GM23338 (cell line): ENCODE measurements around the gene KRTAP10-5. TPM values are rescaled to one million over a fixed set of nuclear protein-coding genes. Genes with fewer than 3 reads are reported as not detected.

ENCODE experiments used
- ATAC-seq: fragments of 200-7000 bp; cut with Tn5 transposase; 3 replicates; pipeline ENCODE4 v1.9.1; 2020
- DNase-seq: peaks from one replicate; pipeline ENCODE4 v3.0.0-alpha.2; 2015; ENCODE audit warnings: low spot score
- H2AFZ ChIP-seq: fragments of 200-600 bp; sonication (generic); 2 replicates; pipeline ENCODE4 v1.8.0; 2016; ENCODE audit warnings: antibody characterized with exemption, mild to moderate bottlenecking, moderate library complexity
- H3F3A ChIP-seq: fragments of 200-600 bp; sonication (generic); replicated peaks from 2 replicates; pipeline ENCODE4 v1.8.0; 2017; ENCODE audit warnings: antibody characterized with exemption, mixed run types, low read depth
- H3K27ac ChIP-seq: fragments of 200-600 bp; sonication (generic); 2 replicates; pipeline ENCODE4 v1.6.1; 2016; ENCODE audit warnings: low read depth
- H3K27me3 ChIP-seq: fragments of 200-600 bp; sonication (generic); 2 replicates; pipeline ENCODE4 v1.8.0; 2016; ENCODE audit warnings: mild to moderate bottlenecking, mixed run types, moderate library complexity; ENCODE audit not compliant: insufficient read depth
- H3K36me3 ChIP-seq: fragments of 200-600 bp; sonication (generic); 2 replicates; pipeline ENCODE4 v1.8.0; 2016; ENCODE audit warnings: mild to moderate bottlenecking; ENCODE audit not compliant: insufficient read depth
- H3K4me1 ChIP-seq: fragments of 200-600 bp; sonication (generic); 2 replicates; pipeline ENCODE4 v1.8.0; 2016; ENCODE audit warnings: mild to moderate bottlenecking, moderate library complexity; ENCODE audit not compliant: insufficient read depth
- H3K4me2 ChIP-seq: fragments of 200-600 bp; sonication (generic); 2 replicates; pipeline ENCODE4 v1.7.1; 2017; ENCODE audit warnings: mixed run types
- H3K4me3 ChIP-seq: fragments of 200-600 bp; sonication (generic); 2 replicates; pipeline ENCODE4 v1.6.1; 2016; ENCODE audit warnings: mixed run types
- H3K79me2 ChIP-seq: fragments of 200-600 bp; sonication (generic); replicated peaks from 2 replicates; pipeline ENCODE4 v1.8.0; 2017; ENCODE audit warnings: mild to moderate bottlenecking; ENCODE audit not compliant: insufficient read depth
- H3K9me2 ChIP-seq: fragments of 200-600 bp; sonication (generic); 2 replicates; pipeline ENCODE4 v1.8.0; 2017; ENCODE audit not compliant: insufficient read depth
- H4K20me1 ChIP-seq: fragments of 200-600 bp; sonication (generic); replicated peaks from 2 replicates; pipeline ENCODE4 v1.8.0; 2017; ENCODE audit warnings: mild to moderate bottlenecking; ENCODE audit not compliant: insufficient read depth
- H3K27ac Mint-ChIP-seq: 2 replicates; pipeline ENCODE4 v1.8.0; 2020; ENCODE audit warnings: inconsistent platforms, mild to moderate bottlenecking, moderate library complexity, mixed read lengths
- H3K27me3 Mint-ChIP-seq: 3 replicates; pipeline ENCODE4 v1.8.0; 2022; ENCODE audit warnings: low read depth, mild to moderate bottlenecking, moderate library complexity, mixed read lengths, inconsistent platforms; ENCODE audit not compliant: insufficient read depth, poor library complexity
- H3K36me3 Mint-ChIP-seq: 3 replicates; pipeline ENCODE4 v1.8.0; 2021; ENCODE audit warnings: low read depth, mild to moderate bottlenecking, inconsistent platforms, moderate library complexity, mixed read lengths
- H3K4me1 Mint-ChIP-seq: 3 replicates; pipeline ENCODE4 v1.8.0; 2020; ENCODE audit warnings: mild to moderate bottlenecking, inconsistent platforms, mixed read lengths
- H3K4me3 Mint-ChIP-seq: 3 replicates; pipeline ENCODE4 v1.8.0; 2021; ENCODE audit warnings: moderate library complexity, mild to moderate bottlenecking, inconsistent platforms, mixed read lengths
- H3K9me3 Mint-ChIP-seq: 3 replicates; pipeline ENCODE4 v1.8.0; 2020; ENCODE audit warnings: moderate library complexity, mild to moderate bottlenecking, inconsistent platforms, mixed read lengths
- CREB1 ChIP-seq: fragments of 250-450 bp; sonication (Bioruptor Pico); IDR thresholded peaks from 2 replicates; pipeline ENCODE4 v1.5.0; 2020; ENCODE audit warnings: low read depth, mild to moderate bottlenecking, moderate library complexity
- CTCF ChIP-seq, 2 experiments: fragments of 200-600 bp in 1 of 2; sonication (generic) in 1 of 2; conservative IDR thresholded peaks; 2 replicates each; pipeline versions ENCODE4 v1.5.1 to v1.6.1; 2016 to 2017; ENCODE audit warnings: antibody characterized with exemption in 2 of 2, low read depth in 2 of 2, mild to moderate bottlenecking in 2 of 2, moderate library complexity in 1 of 2
- ETS1 ChIP-seq: IDR thresholded peaks from 2 replicates; pipeline ENCODE4 v1.6.1; 2016; ENCODE audit warnings: antibody characterized with exemption
- EZH2 ChIP-seq: fragments of 200-600 bp; sonication (generic); IDR thresholded peaks from one replicate; pipeline ENCODE4 v1.8.0; 2017; ENCODE audit warnings: antibody characterized with exemption, mild to moderate bottlenecking, low read depth; ENCODE audit not compliant: unreplicated experiment
- EZH2phosphoT487 ChIP-seq: fragments of 200-600 bp; sonication (generic); IDR thresholded peaks from one replicate; pipeline ENCODE4 v1.8.1; 2018; ENCODE audit warnings: antibody characterized with exemption; ENCODE audit not compliant: unreplicated experiment
- JUNB ChIP-seq: IDR thresholded peaks from one replicate; pipeline ENCODE4 v1.6.1; 2016; ENCODE audit warnings: antibody characterized with exemption; ENCODE audit not compliant: unreplicated experiment
- NANOG ChIP-seq: IDR thresholded peaks from 2 replicates; pipeline ENCODE4 v1.6.1; 2016; ENCODE audit warnings: antibody characterized with exemption, borderline replicate concordance
- POLR2AphosphoS5 ChIP-seq: IDR thresholded peaks from 2 replicates; pipeline ENCODE4 v1.6.1; 2016; ENCODE audit warnings: antibody characterized with exemption, low read depth
- STAT1 ChIP-seq: IDR thresholded peaks from one replicate; pipeline ENCODE4 v1.6.1; 2016; ENCODE audit warnings: antibody characterized with exemption; ENCODE audit not compliant: unreplicated experiment
- ZNF114 ChIP-seq: fragments of 250-450 bp; sonication (Bioruptor Pico); IDR thresholded peaks from 2 replicates; pipeline ENCODE4 v1.5.0; 2020; ENCODE audit warnings: mild to moderate bottlenecking, moderate library complexity
- ZNF331 ChIP-seq: fragments of 250-450 bp; sonication (Bioruptor Pico); IDR thresholded peaks from 2 replicates; pipeline ENCODE4 v1.5.0; 2020; ENCODE audit warnings: low read depth, mild to moderate bottlenecking, moderate library complexity
- polyA plus RNA-seq: library from polyadenylated mRNA; unstranded; fragments of >200 nt; fragmentation: Nextera tagmentation; extraction: Ambion mirVana; gene quantifications from 2 replicates; pipeline ENCODE4 v1.2.1, GENCODE V29; 2016
- total RNA-seq: library from RNA; depleted of rRNA; stranded (reverse); fragments of >200 nt; shearing (Covaris generic); gene quantifications from 2 replicates; pipeline ENCODE4 v1.2.3, GENCODE V29; 2014
- TF ChIP-seq, protein P1 (sequence below): IDR thresholded peaks from one replicate; pipeline ENCODE4 v1.6.1; 2018; ENCODE audit warnings: antibody characterized with exemption; ENCODE audit not compliant: unreplicated experiment
- TF ChIP-seq, protein P2 (sequence below): fragments of 250-450 bp; sonication (Bioruptor Pico); IDR thresholded peaks from 2 replicates; pipeline ENCODE4 v1.5.0; 2020; ENCODE audit warnings: mild to moderate bottlenecking, moderate library complexity

The KRTAP10-5 gene
- total and polyA plus RNA-seq, 2 experiments from 2014 or later: not detected

- Histone ChIP-seq H2AFZ (no peak overlapping the region), H3K4me3 (no peak overlapping the region), H3K4me1 (no peaks in the 10 kb centered on the region), H3K27ac (no peak overlapping the region), H4K20me1 (no peaks in the 10 kb centered on the region), H3K79me2 (no peaks in the 10 kb centered on the region), H3K36me3 (no peaks in the 10 kb centered on the region), H3K4me2 (no peak overlapping the region), H3K9me2 (0 out of 2 replicates have a peak, but pooled peaks cover 2% of the 10 kb centered on the region), H3K27me3 (no peaks in the 10 kb centered on the region), H3F3A (no peaks in the 10 kb centered on the region)
- Mint-ChIP-seq H3K27ac (no peak overlapping the region), H3K9me3 (peaks cover 2% of the 10 kb centered on the region; the same call in 1 of the 3 replicates), H3K4me3 (no peak overlapping the region), H3K36me3 (no peaks in the 10 kb centered on the region), H3K4me1 (peaks cover 3% of the 10 kb centered on the region; the same call in 2 of the 3 replicates), H3K27me3 (peaks cover 6% of the 10 kb centered on the region)
- no peak for TF ChIP-seq ETS1
- TF ChIP-seq CREB1 (CRISPR knock-in tag): no peak
- no peak for TF ChIP-seq EZH2phosphoT487
- TF ChIP-seq CTCF (conservative IDR thresholded peaks at IDR 0.05; ENCODE audit: low read depth in 2 of 2): no peak
- no peak for TF ChIP-seq NANOG
- no peak for TF ChIP-seq EZH2
- TF ChIP-seq, protein P1, sequence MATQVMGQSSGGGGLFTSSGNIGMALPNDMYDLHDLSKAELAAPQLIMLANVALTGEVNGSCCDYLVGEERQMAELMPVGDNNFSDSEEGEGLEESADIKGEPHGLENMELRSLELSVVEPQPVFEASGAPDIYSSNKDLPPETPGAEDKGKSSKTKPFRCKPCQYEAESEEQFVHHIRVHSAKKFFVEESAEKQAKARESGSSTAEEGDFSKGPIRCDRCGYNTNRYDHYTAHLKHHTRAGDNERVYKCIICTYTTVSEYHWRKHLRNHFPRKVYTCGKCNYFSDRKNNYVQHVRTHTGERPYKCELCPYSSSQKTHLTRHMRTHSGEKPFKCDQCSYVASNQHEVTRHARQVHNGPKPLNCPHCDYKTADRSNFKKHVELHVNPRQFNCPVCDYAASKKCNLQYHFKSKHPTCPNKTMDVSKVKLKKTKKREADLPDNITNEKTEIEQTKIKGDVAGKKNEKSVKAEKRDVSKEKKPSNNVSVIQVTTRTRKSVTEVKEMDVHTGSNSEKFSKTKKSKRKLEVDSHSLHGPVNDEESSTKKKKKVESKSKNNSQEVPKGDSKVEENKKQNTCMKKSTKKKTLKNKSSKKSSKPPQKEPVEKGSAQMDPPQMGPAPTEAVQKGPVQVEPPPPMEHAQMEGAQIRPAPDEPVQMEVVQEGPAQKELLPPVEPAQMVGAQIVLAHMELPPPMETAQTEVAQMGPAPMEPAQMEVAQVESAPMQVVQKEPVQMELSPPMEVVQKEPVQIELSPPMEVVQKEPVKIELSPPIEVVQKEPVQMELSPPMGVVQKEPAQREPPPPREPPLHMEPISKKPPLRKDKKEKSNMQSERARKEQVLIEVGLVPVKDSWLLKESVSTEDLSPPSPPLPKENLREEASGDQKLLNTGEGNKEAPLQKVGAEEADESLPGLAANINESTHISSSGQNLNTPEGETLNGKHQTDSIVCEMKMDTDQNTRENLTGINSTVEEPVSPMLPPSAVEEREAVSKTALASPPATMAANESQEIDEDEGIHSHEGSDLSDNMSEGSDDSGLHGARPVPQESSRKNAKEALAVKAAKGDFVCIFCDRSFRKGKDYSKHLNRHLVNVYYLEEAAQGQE: no peak
- no peak for TF ChIP-seq STAT1
- no peak for TF ChIP-seq POLR2AphosphoS5
- TF ChIP-seq, protein P2, sequence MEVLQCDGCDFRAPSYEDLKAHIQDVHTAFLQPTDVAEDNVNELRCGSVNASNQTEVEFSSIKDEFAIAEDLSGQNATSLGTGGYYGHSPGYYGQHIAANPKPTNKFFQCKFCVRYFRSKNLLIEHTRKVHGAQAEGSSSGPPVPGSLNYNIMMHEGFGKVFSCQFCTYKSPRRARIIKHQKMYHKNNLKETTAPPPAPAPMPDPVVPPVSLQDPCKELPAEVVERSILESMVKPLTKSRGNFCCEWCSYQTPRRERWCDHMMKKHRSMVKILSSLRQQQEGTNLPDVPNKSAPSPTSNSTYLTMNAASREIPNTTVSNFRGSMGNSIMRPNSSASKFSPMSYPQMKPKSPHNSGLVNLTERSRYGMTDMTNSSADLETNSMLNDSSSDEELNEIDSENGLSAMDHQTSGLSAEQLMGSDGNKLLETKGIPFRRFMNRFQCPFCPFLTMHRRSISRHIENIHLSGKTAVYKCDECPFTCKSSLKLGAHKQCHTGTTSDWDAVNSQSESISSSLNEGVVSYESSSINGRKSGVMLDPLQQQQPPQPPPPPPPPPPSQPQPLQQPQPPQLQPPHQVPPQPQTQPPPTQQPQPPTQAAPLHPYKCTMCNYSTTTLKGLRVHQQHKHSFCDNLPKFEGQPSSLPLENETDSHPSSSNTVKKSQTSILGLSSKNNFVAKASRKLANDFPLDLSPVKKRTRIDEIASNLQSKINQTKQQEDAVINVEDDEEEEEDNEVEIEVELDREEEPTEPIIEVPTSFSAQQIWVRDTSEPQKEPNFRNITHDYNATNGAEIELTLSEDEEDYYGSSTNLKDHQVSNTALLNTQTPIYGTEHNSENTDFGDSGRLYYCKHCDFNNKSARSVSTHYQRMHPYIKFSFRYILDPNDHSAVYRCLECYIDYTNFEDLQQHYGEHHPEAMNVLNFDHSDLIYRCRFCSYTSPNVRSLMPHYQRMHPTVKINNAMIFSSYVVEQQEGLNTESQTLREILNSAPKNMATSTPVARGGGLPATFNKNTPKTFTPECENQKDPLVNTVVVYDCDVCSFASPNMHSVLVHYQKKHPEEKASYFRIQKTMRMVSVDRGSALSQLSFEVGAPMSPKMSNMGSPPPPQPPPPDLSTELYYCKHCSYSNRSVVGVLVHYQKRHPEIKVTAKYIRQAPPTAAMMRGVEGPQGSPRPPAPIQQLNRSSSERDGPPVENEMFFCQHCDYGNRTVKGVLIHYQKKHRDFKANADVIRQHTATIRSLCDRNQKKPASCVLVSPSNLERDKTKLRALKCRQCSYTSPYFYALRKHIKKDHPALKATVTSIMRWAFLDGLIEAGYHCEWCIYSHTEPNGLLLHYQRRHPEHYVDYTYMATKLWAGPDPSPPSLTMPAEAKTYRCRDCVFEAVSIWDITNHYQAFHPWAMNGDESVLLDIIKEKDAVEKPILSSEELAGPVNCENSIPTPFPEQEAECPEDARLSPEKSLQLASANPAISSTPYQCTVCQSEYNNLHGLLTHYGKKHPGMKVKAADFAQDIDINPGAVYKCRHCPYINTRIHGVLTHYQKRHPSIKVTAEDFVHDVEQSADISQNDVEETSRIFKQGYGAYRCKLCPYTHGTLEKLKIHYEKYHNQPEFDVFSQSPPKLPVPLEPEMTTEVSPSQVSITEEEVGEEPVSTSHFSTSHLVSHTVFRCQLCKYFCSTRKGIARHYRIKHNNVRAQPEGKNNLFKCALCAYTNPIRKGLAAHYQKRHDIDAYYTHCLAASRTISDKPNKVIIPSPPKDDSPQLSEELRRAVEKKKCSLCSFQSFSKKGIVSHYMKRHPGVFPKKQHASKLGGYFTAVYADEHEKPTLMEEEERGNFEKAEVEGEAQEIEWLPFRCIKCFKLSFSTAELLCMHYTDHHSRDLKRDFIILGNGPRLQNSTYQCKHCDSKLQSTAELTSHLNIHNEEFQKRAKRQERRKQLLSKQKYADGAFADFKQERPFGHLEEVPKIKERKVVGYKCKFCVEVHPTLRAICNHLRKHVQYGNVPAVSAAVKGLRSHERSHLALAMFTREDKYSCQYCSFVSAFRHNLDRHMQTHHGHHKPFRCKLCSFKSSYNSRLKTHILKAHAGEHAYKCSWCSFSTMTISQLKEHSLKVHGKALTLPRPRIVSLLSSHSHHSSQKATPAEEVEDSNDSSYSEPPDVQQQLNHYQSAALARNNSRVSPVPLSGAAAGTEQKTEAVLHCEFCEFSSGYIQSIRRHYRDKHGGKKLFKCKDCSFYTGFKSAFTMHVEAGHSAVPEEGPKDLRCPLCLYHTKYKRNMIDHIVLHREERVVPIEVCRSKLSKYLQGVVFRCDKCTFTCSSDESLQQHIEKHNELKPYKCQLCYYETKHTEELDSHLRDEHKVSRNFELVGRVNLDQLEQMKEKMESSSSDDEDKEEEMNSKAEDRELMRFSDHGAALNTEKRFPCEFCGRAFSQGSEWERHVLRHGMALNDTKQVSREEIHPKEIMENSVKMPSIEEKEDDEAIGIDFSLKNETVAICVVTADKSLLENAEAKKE (CRISPR knock-in tag): no peak
- no peak for TF ChIP-seq ZNF114 (CRISPR knock-in tag)
- TF ChIP-seq ZNF331: no peak
- TF ChIP-seq JUNB: no peak
- DNase-seq (no peak), ATAC-seq (no peak)
These were observed 50.8 kb downstream of the KRTAP10-5 start for GRCh38 chr21:44529503-44530125.
